Lower leg skin (tissue), 3 donors: Measurements from ENCODE around the gene CEP131.

Experiments used
- POLR2A ChIP-seq, 2 donors: fragments of 450-650 bp; IDR thresholded peaks; one replicate each; pipeline ENCODE4 v1.6.1; 2016 to 2017; ENCODE audit warnings: antibody characterized with exemption in 2 of 2, mild to moderate bottlenecking in 1 of 2, moderate library complexity in 1 of 2
- TF ChIP-seq, protein P1 (sequence below), 3 donors: fragments of 450-650 bp; IDR thresholded peaks; one replicate each; pipeline ENCODE4 v1.5.1; 2016; ENCODE audit warnings: antibody characterized with exemption in 3 of 3, mild to moderate bottlenecking in 3 of 3, moderate library complexity in 2 of 3

DNA sequence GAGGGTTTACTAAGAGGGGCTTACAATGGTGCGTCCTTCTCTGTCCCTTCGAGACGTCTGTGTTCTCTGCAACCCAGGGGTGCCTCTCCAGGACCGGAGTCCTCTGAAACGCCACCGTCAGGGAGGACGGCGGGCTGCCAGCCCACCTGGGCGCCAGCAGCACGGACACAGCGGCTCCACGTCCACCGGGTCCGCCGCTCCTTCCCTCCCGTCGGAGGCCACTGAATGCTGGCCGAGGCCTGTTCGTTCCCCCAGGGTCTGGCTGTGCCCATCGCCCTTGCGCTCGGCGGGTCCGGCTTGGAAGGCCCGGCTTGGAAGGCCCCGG lies 15.7 kb upstream of the CEP131 start:
- TF ChIP-seq, protein P1, sequence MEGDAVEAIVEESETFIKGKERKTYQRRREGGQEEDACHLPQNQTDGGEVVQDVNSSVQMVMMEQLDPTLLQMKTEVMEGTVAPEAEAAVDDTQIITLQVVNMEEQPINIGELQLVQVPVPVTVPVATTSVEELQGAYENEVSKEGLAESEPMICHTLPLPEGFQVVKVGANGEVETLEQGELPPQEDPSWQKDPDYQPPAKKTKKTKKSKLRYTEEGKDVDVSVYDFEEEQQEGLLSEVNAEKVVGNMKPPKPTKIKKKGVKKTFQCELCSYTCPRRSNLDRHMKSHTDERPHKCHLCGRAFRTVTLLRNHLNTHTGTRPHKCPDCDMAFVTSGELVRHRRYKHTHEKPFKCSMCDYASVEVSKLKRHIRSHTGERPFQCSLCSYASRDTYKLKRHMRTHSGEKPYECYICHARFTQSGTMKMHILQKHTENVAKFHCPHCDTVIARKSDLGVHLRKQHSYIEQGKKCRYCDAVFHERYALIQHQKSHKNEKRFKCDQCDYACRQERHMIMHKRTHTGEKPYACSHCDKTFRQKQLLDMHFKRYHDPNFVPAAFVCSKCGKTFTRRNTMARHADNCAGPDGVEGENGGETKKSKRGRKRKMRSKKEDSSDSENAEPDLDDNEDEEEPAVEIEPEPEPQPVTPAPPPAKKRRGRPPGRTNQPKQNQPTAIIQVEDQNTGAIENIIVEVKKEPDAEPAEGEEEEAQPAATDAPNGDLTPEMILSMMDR (IDR thresholded peaks at IDR 0.05) = no peak
- no peak for TF ChIP-seq POLR2A (IDR thresholded peaks at IDR 0.05)
